Mesenchymal stem cell (in vitro differentiated cells and primary cell): ENCODE data around the gene CLK2.

ENCODE experiments used
- DNase-seq: peaks from one replicate; pipeline ENCODE4 v3.0.0-alpha.2; 2013
- H2AFZ ChIP-seq: one replicate; pipeline ENCODE4 v1.6.1; 2013; ENCODE audit warnings: low read depth, mild to moderate bottlenecking, control low read depth, inconsistent platforms, low read length, moderate library complexity
- H2AK5ac ChIP-seq: 2 replicates; pipeline ENCODE4 v1.6.1; 2013; ENCODE audit warnings: low read length, moderate library complexity, mild to moderate bottlenecking, inconsistent platforms; ENCODE audit not compliant: severe bottlenecking
- H2BK120ac ChIP-seq: one replicate; pipeline ENCODE4 v1.6.1; 2013; ENCODE audit warnings: low read depth, mild to moderate bottlenecking, inconsistent platforms, low read length, moderate library complexity
- H2BK12ac ChIP-seq, 2 experiments: one replicate each; pipeline ENCODE4 v1.6.1; 2013; ENCODE audit warnings: inconsistent platforms in 2 of 2, low read length in 2 of 2, mild to moderate bottlenecking in 2 of 2, moderate library complexity in 2 of 2, control low read depth in 1 of 2
- H2BK15ac ChIP-seq: one replicate; pipeline ENCODE4 v1.6.1; 2013; ENCODE audit warnings: mild to moderate bottlenecking, low read depth, inconsistent platforms; ENCODE audit not compliant: poor library complexity, severe bottlenecking
- H2BK5ac ChIP-seq: 2 replicates; pipeline ENCODE4 v1.6.1; 2013; ENCODE audit warnings: low read depth, mild to moderate bottlenecking, low read length, control low read depth, inconsistent platforms; ENCODE audit not compliant: poor library complexity, severe bottlenecking
- H3K14ac ChIP-seq, 2 experiments: one replicate each; pipeline ENCODE4 v1.6.1; 2013; ENCODE audit warnings: inconsistent platforms in 2 of 2, low read length in 2 of 2, control low read depth in 1 of 2, mild to moderate bottlenecking in 1 of 2, moderate library complexity in 1 of 2
- H3K18ac ChIP-seq, 2 experiments: one replicate each; pipeline ENCODE4 v1.6.1; 2013; ENCODE audit warnings: inconsistent platforms in 2 of 2, low read length in 2 of 2, control low read depth in 1 of 2, low read depth in 1 of 2, mild to moderate bottlenecking in 1 of 2
- H3K23ac ChIP-seq, 2 experiments: one replicate each; pipeline ENCODE4 v1.6.1; 2013; ENCODE audit warnings: inconsistent platforms in 2 of 2, low read length in 2 of 2, mild to moderate bottlenecking in 2 of 2, moderate library complexity in 2 of 2, control low read depth in 1 of 2
- H3K27ac ChIP-seq: 2 replicates; pipeline ENCODE4 v1.5.1; 2013; ENCODE audit warnings: mild to moderate bottlenecking, moderate library complexity, low read length, control low read depth, inconsistent platforms; ENCODE audit not compliant: poor library complexity, severe bottlenecking
- H3K27me3 ChIP-seq, 2 experiments: 2 replicates each; pipeline versions ENCODE4 v1.6.1 to v1.7.0; 2013; ENCODE audit warnings: low read length in 2 of 2, mild to moderate bottlenecking in 2 of 2, moderate library complexity in 2 of 2, control low read depth in 1 of 2, inconsistent platforms in 1 of 2; ENCODE audit not compliant: control insufficient read depth in 1 of 2, insufficient read depth in 1 of 2
- H3K36me3 ChIP-seq, 2 experiments: 2 replicates each; pipeline versions ENCODE4 v1.6.1 to v1.7.0; 2013; ENCODE audit warnings: low read length in 2 of 2, control low read depth in 1 of 2, inconsistent platforms in 1 of 2, low read depth in 1 of 2, mild to moderate bottlenecking in 1 of 2; ENCODE audit not compliant: insufficient read depth in 2 of 2, control insufficient read depth in 1 of 2
- H3K4ac ChIP-seq, 2 experiments: one replicate each; pipeline ENCODE4 v1.6.1; 2013; ENCODE audit warnings: inconsistent platforms in 2 of 2, low read length in 2 of 2, mild to moderate bottlenecking in 2 of 2, moderate library complexity in 2 of 2, control low read depth in 1 of 2, low read depth in 1 of 2
- H3K4me1 ChIP-seq: 2 replicates; pipeline ENCODE4 v1.6.1; 2013; ENCODE audit warnings: low read depth, low read length, control low read depth; ENCODE audit not compliant: control insufficient read depth, insufficient read depth
- H3K4me2 ChIP-seq: 2 replicates; pipeline ENCODE4 v1.6.1; 2013; ENCODE audit warnings: low read length, mild to moderate bottlenecking, inconsistent platforms; ENCODE audit not compliant: poor library complexity, severe bottlenecking
- H3K4me3 ChIP-seq, 2 experiments: 2 replicates each; pipeline versions ENCODE4 v1.5.1 to v1.7.0; 2013; ENCODE audit warnings: low read length in 2 of 2, mild to moderate bottlenecking in 2 of 2, control low read depth in 1 of 2, low read depth in 1 of 2; ENCODE audit not compliant: insufficient read depth in 1 of 2
- H3K79me1 ChIP-seq: replicated peaks from 2 replicates; pipeline ENCODE4 v1.6.1; 2013; ENCODE audit warnings: mild to moderate bottlenecking, control low read depth, low read length, inconsistent platforms; ENCODE audit not compliant: poor library complexity, severe bottlenecking
- H3K9ac ChIP-seq: 2 replicates; pipeline ENCODE4 v1.7.0; 2013; ENCODE audit warnings: mild to moderate bottlenecking, low read length, moderate library complexity
- H3K9me3 ChIP-seq: 2 replicates; pipeline ENCODE4 v1.7.0; 2013; ENCODE audit warnings: mild to moderate bottlenecking, low read length; ENCODE audit not compliant: control insufficient read depth
- H4K8ac ChIP-seq: one replicate; pipeline ENCODE4 v1.6.1; 2013; ENCODE audit warnings: inconsistent platforms, mild to moderate bottlenecking, low read length, moderate library complexity
- H4K91ac ChIP-seq: one replicate; pipeline ENCODE4 v1.6.1; 2013; ENCODE audit warnings: mild to moderate bottlenecking, low read length, inconsistent platforms
- whole genome bisulfite sequencing: methylation state at CpG from one replicate; pipeline ENCODE4 v1.1.7; 2013; ENCODE audit warnings: mixed read lengths; 5-methylcytosine and 5-hydroxymethylcytosine counted together

The CLK2 gene

GRCh38 chr1:155266553-155266952 is 6.8 kb downstream of the CLK2 start:
- no peak overlapping the region for H2BK12ac ChIP-seq
- H2BK15ac ChIP-seq: no peak overlapping the region
- H4K8ac ChIP-seq: no peak overlapping the region
- no peak for DNase-seq
- H3K9ac ChIP-seq: no peak overlapping the region
- H3K27me3 ChIP-seq: no peaks in the 10 kb centered on the region
- no peak overlapping the region for H3K23ac ChIP-seq
- peaks cover 1% of the 10 kb centered on the region for H3K4me1 ChIP-seq
- peaks cover 65 to 85% of the 10 kb centered on the region in 2 experiments for H3K36me3 ChIP-seq
- H2BK5ac ChIP-seq: no peak overlapping the region
- 90% methylated on average over 4 of the region's 6 CpGs for WGBS
- H3K9me3 ChIP-seq: no peaks in the 10 kb centered on the region
- no peak overlapping the region for H3K4ac ChIP-seq
- no peak overlapping the region for H2BK120ac ChIP-seq
- peaks cover 26% of the 10 kb centered on the region for H3K79me1 ChIP-seq
- H3K4me2 ChIP-seq: no peak overlapping the region
- H4K91ac ChIP-seq: no peak overlapping the region
- no peak overlapping the region for H3K18ac ChIP-seq
- no peak overlapping the region for H3K14ac ChIP-seq
- no peak overlapping the region for H3K4me3 ChIP-seq
- no peak overlapping the region for H2AK5ac ChIP-seq
- H2AFZ ChIP-seq: no peak overlapping the region
- H3K27ac ChIP-seq: no peak overlapping the region

- 91% methylated on average over 11 of the region's 11 CpGs for WGBS
- DNase-seq: no peak
Observed at GRCh38 chr1:155263067-155263466, 10.2 kb downstream of the CLK2 start.

GRCh38 chr1:155261852-155262673 is 11.2 kb downstream of the CLK2 start, which contains the start of gene SCAMP3:
TSS of gene SCAMP3 (minus strand) at chr1:155262360. CDS start at chr1:155262151, 209 bp downstream.
- 0% methylated on average over 44 of the region's 47 CpGs for WGBS
- Histone ChIP-seq H3K9ac (peak within 1 kb of the TSS; percentile 96), H3K18ac (peak within 1 kb of the TSS; percentile 83 to 97), H4K8ac (peak within 1 kb of the TSS; percentile 61), H3K9me3 (no peaks in the 10 kb centered on the region), H4K91ac (peak within 1 kb of the TSS; percentile 82), H3K27me3 (no peaks in the 10 kb centered on the region), H2BK12ac (peak within 1 kb of the TSS; percentile 25 to 64), H2BK120ac (no peak within 1 kb of the TSS), H3K4ac (peak within 1 kb of the TSS; percentile 56 to 64), H3K79me1 (peaks cover 20% of the 10 kb centered on the region), H3K23ac (peak within 1 kb of the TSS; percentile 47), H3K36me3 (peaks cover 46 to 70% of the 10 kb centered on the region in 2 experiments), H3K4me3 (peak within 1 kb of the TSS; percentile 77 to 95), H3K27ac (peak within 1 kb of the TSS; percentile 88), H3K14ac (peak within 1 kb of the TSS in 1 of 2 experiments; percentile 91), H3K4me2 (peak within 1 kb of the TSS; percentile 88), H3K4me1 (peaks cover 12% of the 10 kb centered on the region), H2BK5ac (no peak within 1 kb of the TSS), H2BK15ac (peak within 1 kb of the TSS; percentile 54), H2AK5ac (peak within 1 kb of the TSS; percentile 73), H2AFZ (peak within 1 kb of the TSS; percentile 47)
- DNase-seq: peak; percentile 99

More at GRCh38 chr1:155263067-155263466, 10.2 kb downstream of the CLK2 start:
- Histone ChIP-seq H2BK12ac (no peak overlapping the region), H3K4me2 (no peak overlapping the region), H3K79me1 (peaks cover 25% of the 10 kb centered on the region), H3K4me1 (peaks cover 12% of the 10 kb centered on the region), H2AFZ (no peak overlapping the region), H3K4me3 (no peak overlapping the region), H2BK120ac (no peak overlapping the region), H3K4ac (no peak overlapping the region), H2AK5ac (no peak overlapping the region), H3K23ac (no peak overlapping the region), H4K91ac (no peak overlapping the region), H3K27ac (no peak overlapping the region), H3K27me3 (no peaks in the 10 kb centered on the region), H4K8ac (no peak overlapping the region), H2BK5ac (no peak overlapping the region), H3K14ac (no peak overlapping the region), H3K9ac (peak overlapping the region; percentile 96), H3K9me3 (no peaks in the 10 kb centered on the region), H2BK15ac (no peak overlapping the region), H3K36me3 (peaks cover 48 to 73% of the 10 kb centered on the region in 2 experiments), H3K18ac (no peak overlapping the region)

GRCh38 chr1:155261493-155261851 is 11.8 kb downstream of the CLK2 start:
- Histone ChIP-seq H2BK12ac (peak overlapping the region in 1 of 2 experiments; percentile 8), H3K27me3 (no peaks in the 10 kb centered on the region), H2AK5ac (peak overlapping the region; percentile 10), H3K9ac (peak overlapping the region; percentile 96), H2BK15ac (no peak overlapping the region), H4K91ac (no peak overlapping the region), H3K9me3 (no peaks in the 10 kb centered on the region), H4K8ac (peak overlapping the region; percentile 61), H2BK5ac (no peak overlapping the region), H3K4me1 (peaks cover 13% of the 10 kb centered on the region), H3K14ac (peak overlapping the region in 1 of 2 experiments; percentile 91), H2BK120ac (no peak overlapping the region), H3K27ac (peak overlapping the region; percentile 88), H2AFZ (peak overlapping the region; percentile 47), H3K4ac (peak overlapping the region in 1 of 2 experiments; percentile 56), H3K23ac (peak overlapping the region; percentile 47), H3K36me3 (peaks cover 44 to 70% of the 10 kb centered on the region in 2 experiments), H3K18ac (peak overlapping the region; percentile 83 to 97), H3K4me3 (peak overlapping the region; percentile 77 to 95), H3K79me1 (peaks cover 15% of the 10 kb centered on the region), H3K4me2 (peak overlapping the region; percentile 88)
- WGBS: 6% methylated on average over 9 of the region's 9 CpGs
- no peak for DNase-seq
